SW480 (cell line): Measurements from ENCODE around the gene SMLR1.

Experiments
- DNase-seq: peaks from one replicate; pipeline ENCODE4 v3.0.0-alpha.2; 2016; ENCODE audit warnings: low spot score

Gene SMLR1

DNA sequence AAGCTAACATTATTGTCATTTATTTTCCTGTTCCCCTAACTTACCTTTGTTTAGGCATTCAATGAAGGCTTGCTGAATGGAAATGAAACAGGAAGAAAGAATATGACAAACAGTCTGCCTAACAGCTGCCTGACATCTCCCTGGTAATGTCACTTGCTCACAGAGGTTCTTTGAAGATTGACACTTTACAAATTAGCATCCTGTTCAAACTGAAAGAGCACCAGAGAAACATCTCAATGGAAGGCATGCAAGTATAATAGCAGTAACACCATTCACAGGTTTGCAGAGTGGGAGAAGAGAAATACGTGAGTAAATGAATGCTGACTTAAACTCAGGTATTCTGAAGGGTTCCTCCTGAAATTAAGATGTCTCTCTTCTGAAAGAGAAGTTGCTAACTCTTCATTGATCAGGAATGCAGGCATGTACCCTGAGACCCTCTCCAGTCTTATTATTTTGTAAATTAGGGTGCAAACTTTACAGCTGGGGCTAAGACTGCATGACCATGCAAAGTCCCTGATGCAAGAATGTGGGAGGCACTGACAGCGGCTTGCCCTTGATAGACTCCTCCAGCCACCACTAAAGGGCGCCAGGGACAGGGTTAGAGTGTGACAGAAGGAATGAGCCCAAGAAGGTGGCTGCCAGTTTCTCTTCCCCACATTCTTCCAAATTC is 1.3 kb upstream of the SMLR1 start:
- DNase-seq, result no peak

GRCh38 chr6:130826442-130827246 is 562 bp upstream of the SMLR1 start:
- no peak for DNase-seq

GRCh38 chr6:130829333-130829910 is 2.2 kb downstream of the SMLR1 start:
- no peak for DNase-seq

- DNase-seq, result no peak
Observed at GRCh38 chr6:130831607-130832006, 4.4 kb downstream of the SMLR1 start.

- no peak for DNase-seq
Observed at GRCh38 chr6:130833569-130833968, 6.4 kb downstream of the SMLR1 start.

DNA sequence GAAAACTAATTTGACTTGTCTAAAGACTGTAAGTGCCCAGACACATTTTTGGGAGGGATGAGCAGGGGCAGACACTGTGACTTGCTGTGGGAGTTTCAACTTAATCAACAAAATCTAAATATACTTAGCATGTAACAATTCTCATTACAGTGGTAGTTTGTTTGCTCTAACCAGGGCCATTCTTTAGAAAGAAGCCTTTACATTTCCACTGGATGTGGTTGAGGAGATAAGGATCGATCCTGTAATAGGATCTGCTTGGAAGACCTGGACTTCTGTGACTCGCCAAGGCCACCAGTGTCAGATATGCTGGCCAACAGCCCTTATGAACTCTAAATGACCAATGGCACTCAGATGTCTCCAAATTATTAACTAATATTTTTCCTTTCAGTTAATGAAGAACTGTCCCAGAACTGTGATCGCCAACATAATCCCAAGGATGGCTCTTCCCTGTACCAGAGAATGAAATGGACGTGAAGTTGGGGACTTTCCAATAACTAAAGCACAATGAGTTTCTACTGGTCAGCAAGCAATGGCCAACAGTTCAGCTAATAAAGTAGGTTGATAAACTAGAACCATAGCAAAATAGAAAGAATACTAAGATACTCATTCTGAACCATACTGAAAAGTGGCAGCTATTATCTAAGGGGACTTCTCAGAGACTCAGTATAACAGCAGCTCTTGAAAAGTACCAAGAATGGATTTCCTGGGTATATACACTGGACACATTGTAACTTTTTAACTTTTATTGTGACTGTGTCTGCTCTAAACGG is 7.5 kb downstream of the SMLR1 start:
- no peak for DNase-seq

DNA sequence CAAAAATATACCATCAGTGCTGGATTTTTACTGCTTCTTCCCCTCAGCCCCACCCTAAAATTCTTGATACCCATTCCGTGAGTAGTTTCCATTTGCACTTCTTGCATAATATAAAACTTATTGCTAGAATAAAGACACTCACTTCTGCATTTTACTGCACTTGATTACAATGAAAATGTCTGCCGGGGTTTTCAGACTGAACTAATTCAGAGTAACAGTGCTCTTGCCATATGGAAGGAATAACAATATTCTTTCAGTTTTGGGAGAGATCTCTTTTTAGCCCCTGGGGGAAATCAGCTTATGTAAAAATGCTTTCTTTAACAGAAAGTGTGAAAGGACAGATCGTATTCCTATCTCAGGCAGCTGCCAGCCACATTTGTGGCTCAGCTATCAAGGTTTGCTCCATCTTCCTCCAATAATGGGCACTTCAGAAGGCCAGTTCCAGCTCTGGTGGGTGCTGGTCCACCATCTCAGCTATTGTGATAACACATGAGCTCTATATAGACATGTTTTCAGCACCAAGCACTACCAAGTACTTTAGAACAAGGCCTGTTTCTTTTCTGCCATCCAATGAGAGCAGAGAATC is 8.9 kb downstream of the SMLR1 start:
- no peak for DNase-seq

- no peak for DNase-seq
Observed at GRCh38 chr6:130837067-130837466, 9.9 kb downstream of the SMLR1 start.

DNA sequence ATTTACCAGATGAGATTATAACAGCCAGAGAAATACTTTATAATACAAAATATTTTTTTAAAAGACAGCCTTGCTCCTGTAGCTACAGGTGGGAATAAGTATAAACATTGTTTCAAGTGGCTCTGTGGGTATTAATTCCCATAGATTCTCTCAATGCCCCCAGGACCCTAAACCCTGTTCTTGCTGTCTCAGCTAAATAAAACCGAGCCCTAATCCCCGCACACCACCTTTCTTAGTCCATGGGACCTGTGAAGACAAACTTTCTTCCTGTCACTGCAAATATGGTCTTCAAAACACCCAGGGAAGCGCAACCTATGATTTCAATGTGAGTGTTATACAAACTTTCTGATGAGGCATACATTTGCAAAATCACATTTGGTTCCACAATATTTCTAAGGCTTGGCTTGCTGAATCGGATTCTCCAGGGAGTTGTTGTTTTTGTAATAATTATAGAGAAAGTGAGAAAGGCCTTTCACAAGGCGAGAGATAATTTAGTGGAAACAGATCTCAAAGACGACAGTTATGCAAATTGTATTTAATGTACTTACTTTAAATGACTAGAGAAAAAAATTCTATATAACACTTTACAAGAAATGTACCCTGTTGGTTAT is 11.1 kb downstream of the SMLR1 start:
- no peak for DNase-seq

- no peak for DNase-seq
Observed at GRCh38 chr6:130838951-130839350, 11.7 kb downstream of the SMLR1 start.

- DNase-seq, result no peak
Observed at GRCh38 chr6:130839379-130839778, 12.2 kb downstream of the SMLR1 start.

GRCh38 chr6:130840050-130840449 is 12.8 kb downstream of the SMLR1 start:
- peak; percentile 4 for DNase-seq

GRCh38 chr6:130841128-130841728 is 14.0 kb downstream of the SMLR1 start:
- DNase-seq, result no peak

- peak; percentile 29 for DNase-seq
Observed at GRCh38 chr6:130843575-130844320, 16.5 kb downstream of the SMLR1 start.

DNA sequence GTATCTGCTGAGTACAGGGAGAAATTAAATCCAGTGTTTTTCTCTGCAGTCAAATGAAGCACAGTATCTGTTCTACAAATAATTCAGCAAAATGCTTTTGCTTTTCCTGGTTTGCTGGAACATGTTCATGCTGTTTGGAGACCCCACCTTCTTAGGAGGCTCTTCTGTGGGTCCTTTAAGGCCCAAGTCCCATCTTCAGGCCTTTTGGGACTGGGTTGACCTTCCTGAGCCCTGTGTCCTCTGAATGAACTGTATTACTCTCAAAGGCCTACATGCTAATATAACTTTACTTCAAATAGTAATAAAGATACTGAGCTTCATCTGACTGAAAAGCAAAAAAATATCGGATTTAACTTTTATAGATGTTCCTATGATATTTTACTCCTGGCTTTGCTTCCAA is 19.3 kb downstream of the SMLR1 start:
- no peak for DNase-seq

GRCh38 chr6:130847001-130847910 is 20.1 kb downstream of the SMLR1 start:
- no peak for DNase-seq

DNA sequence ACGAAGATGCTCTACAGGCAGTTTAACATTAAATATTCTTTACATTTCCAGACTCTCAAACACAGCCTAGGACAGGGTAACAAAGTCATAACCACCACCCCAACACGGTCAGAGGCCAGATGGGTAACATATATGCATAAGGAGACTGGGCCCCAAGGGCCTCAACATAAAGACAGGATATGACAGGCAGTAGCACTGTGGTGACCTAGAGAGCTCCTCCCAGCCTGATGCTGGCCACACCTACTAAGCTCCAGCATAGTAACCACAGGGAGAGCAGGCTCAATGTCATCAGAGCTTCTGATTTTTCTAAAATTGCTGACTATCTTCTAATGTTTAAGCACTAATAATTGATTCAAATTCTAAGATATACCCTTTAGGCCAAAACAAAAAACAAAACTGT is 21.7 kb downstream of the SMLR1 start:
- DNase-seq, result no peak

- DNase-seq, result no peak
Observed at GRCh38 chr6:130849594-130849993, 22.4 kb downstream of the SMLR1 start.

DNA sequence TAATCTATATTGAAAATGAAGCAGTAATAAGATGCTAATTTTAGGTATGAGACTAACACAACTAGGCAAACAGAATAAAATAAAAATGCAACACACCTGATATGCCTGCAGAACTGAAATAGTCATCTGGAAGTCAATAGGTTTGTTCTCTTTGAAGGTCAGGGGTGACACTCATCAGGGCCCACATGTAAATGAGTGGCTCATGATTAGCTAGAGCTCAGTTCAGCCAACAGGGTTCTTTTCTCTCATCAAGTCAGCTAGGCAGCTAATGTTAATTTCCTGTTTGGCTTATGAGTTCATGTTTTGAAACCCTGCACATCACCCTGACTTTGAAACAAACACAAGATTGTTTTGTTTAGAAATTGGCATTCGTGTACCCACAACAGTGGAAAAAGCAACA is 23.8 kb downstream of the SMLR1 start:
- DNase-seq, result no peak
